ENCODE results near the gene RNF150. TPM values are rescaled to one million over a fixed set of nuclear protein-coding genes. Genes with fewer than 3 reads are reported as not detected.

The RNF150 gene
- total RNA-seq, 1 donor from 2014 or later, result 56.5 TPM

DNA sequence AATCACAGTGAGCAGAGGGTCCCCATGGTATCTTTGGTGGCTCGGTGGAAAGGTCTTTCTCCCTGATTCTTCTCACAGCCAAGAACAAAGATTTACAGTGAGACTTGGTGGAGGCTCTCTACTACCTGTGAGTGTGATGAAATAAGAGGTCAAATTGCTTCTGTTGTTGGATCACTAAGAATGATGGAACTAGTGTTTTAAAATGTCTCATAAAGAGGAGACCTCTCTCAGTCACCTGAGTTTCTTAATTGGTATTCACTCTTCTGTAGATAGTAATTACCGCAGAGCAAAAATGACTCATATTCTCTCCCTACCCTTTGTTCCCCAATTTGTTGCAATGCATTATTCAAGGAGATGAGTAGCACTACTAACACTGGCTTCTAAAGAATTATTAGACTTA, 276.2 kb downstream of the RNF150 start:
- DNase-seq (ENCODE audit: extremely low spot score, unreplicated experiment), result no peak
- Mint-ChIP-seq H3K9me3 (ENCODE audit: unreplicated experiment) (no peaks in the 10 kb centered on the region), H3K36me3 (ENCODE audit: unreplicated experiment) (no peaks in the 10 kb centered on the region), H3K27me3 (ENCODE audit: unreplicated experiment) (peaks cover 2% of the 10 kb centered on the region), H3K4me3 (ENCODE audit: unreplicated experiment) (no peak overlapping the region), H3K4me1 (ENCODE audit: unreplicated experiment) (peaks cover 28% of the 10 kb centered on the region), H3K27ac (ENCODE audit: unreplicated experiment) (peak overlapping the region; percentile 69)
- no peak for TF ChIP-seq CTCF (IDR thresholded peaks at IDR 0.05)

DNA sequence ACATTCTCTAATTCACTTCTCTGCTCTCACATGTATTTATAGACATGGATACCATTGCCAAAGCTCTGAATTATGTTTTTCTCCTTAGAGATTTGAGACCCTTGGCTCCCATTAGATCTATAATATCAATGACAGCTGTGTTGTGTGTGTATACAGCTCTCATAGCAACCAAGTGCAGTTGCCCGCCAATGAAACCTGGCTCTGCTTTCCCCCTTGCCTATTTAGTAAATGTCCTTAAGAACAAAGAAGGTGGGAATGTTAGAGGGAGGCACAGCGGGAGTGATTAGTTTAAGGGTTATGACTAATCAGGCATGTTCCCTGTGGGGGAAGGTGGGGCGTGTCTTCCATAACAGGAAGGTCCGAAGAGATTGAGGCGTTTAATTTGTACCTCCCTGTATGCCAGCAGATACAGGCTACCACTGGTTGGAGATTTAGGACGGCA, 276.6 kb downstream of the RNF150 start:
- no peaks in the 10 kb centered on the region for H3K9me3 Mint-ChIP-seq (ENCODE audit: unreplicated experiment)
- H3K4me1 Mint-ChIP-seq (ENCODE audit: unreplicated experiment), result peaks cover 28% of the 10 kb centered on the region
- peak overlapping the region; percentile 69 for H3K27ac Mint-ChIP-seq (ENCODE audit: unreplicated experiment)
- no peak for TF ChIP-seq CTCF (IDR thresholded peaks at IDR 0.05)
- peaks cover 2% of the 10 kb centered on the region for H3K27me3 Mint-ChIP-seq (ENCODE audit: unreplicated experiment)
- no peak overlapping the region for H3K4me3 Mint-ChIP-seq (ENCODE audit: unreplicated experiment)
- no peaks in the 10 kb centered on the region for H3K36me3 Mint-ChIP-seq (ENCODE audit: unreplicated experiment)
- no peak for DNase-seq (ENCODE audit: extremely low spot score, unreplicated experiment)

- H3K27ac Mint-ChIP-seq (ENCODE audit: unreplicated experiment), result no peak overlapping the region
- peaks cover 17% of the 10 kb centered on the region for H3K4me1 Mint-ChIP-seq (ENCODE audit: unreplicated experiment)
- TF ChIP-seq CTCF (IDR thresholded peaks at IDR 0.05), result no peak
- peaks cover 2% of the 10 kb centered on the region for H3K27me3 Mint-ChIP-seq (ENCODE audit: unreplicated experiment)
- no peak for DNase-seq (ENCODE audit: extremely low spot score, unreplicated experiment)
- H3K9me3 Mint-ChIP-seq (ENCODE audit: unreplicated experiment), result no peaks in the 10 kb centered on the region
- no peak overlapping the region for H3K4me3 Mint-ChIP-seq (ENCODE audit: unreplicated experiment)
- no peaks in the 10 kb centered on the region for H3K36me3 Mint-ChIP-seq (ENCODE audit: unreplicated experiment)
These were observed 279.1 kb downstream of the RNF150 start for GRCh38 chr4:140854168-140854567.

GRCh38 chr4:140851804-140852203, 281.5 kb downstream of the RNF150 start:
- DNase-seq (ENCODE audit: extremely low spot score, unreplicated experiment), result no peak
- Mint-ChIP-seq H3K4me3 (ENCODE audit: unreplicated experiment) (no peak overlapping the region), H3K9me3 (ENCODE audit: unreplicated experiment) (no peaks in the 10 kb centered on the region), H3K27ac (ENCODE audit: unreplicated experiment) (no peak overlapping the region), H3K27me3 (ENCODE audit: unreplicated experiment) (peaks cover 23% of the 10 kb centered on the region), H3K36me3 (ENCODE audit: unreplicated experiment) (no peaks in the 10 kb centered on the region), H3K4me1 (ENCODE audit: unreplicated experiment) (peaks cover 6% of the 10 kb centered on the region)
- no peak for TF ChIP-seq CTCF (IDR thresholded peaks at IDR 0.05)

- DNase-seq (ENCODE audit: extremely low spot score, unreplicated experiment), result no peak
- peak; percentile 88 for TF ChIP-seq CTCF (IDR thresholded peaks at IDR 0.05)
- H3K27me3 Mint-ChIP-seq (ENCODE audit: unreplicated experiment), result peaks cover 29% of the 10 kb centered on the region
These were observed 282.1 kb downstream of the RNF150 start for GRCh38 chr4:140851032-140851636.

More at GRCh38 chr4:140851032-140851636, 282.1 kb downstream of the RNF150 start:
- Mint-ChIP-seq H3K9me3 (ENCODE audit: unreplicated experiment) (no peaks in the 10 kb centered on the region), H3K27ac (ENCODE audit: unreplicated experiment) (no peak overlapping the region), H3K4me3 (ENCODE audit: unreplicated experiment) (no peak overlapping the region), H3K36me3 (ENCODE audit: unreplicated experiment) (no peaks in the 10 kb centered on the region), H3K4me1 (ENCODE audit: unreplicated experiment) (peaks cover 1% of the 10 kb centered on the region)

Measured in osteocyte (in vitro differentiated cells).